GM08714 (cell line): Measurements from ENCODE around the gene CENPA.
"Not testable (repeated sequence)": the region's sequence is repeated elsewhere in the genome, so short reads cannot be mapped to it uniquely, and the experiment has no call there.

ENCODE experiments used
- H3K4me3 ChIP-seq: fragments of 200-500 bp; sonication (Bioruptor generic); 2 replicates; pipeline ENCODE4 v1.5.1; 2014; ENCODE audit warnings: mild to moderate bottlenecking, low read length, inconsistent platforms
- ZNF274 ChIP-seq: IDR thresholded peaks from 2 replicates; pipeline ENCODE4 v1.6.1; 2012; ENCODE audit warnings: mild to moderate bottlenecking, low read depth, low read length

Gene CENPA

DNA sequence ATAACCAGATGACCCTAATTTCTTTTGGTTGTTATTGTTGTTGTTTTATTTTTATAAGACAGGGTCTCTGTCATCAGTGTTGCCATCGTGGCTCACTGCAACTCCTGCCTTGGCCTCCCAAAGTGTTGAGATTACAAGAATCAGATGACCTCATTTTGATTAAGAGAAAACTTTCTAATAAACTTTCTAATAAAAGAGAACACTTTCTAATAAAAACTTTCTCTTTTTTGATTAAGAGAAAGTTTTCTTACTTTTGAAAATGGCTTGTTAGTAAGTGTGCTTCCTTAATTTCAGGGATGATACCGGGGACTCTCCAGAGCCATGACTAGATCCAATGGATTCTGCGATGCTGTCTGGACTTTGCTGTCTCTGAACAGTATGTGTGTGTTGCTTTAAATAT is 7.7 kb downstream of the CENPA start:
- no peak overlapping the region for H3K4me3 ChIP-seq
- no peak for TF ChIP-seq ZNF274

GRCh38 chr2:26795135-26795534 is 9.3 kb downstream of the CENPA start:
- not testable (repeated sequence) for H3K4me3 ChIP-seq

DNA sequence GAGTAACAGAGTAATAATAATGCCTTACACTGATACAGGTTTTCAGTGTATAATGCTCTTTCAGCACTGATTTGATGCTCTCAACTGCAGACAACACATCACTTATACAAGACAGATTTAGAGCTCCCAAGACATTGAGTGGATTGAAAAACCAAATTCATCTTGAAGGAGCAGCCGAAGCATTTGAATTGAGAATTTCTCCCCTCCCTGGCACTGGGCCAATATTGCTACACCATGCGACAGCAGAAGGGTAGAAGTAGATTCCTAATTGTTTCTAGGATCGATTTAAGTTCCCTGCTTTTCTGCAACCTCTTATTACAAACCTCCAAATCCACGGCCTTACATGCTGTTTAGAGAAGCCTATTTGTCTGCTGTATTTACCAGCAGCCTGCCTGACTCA is 15.5 kb downstream of the CENPA start:
- no peak for TF ChIP-seq ZNF274
- no peak overlapping the region for H3K4me3 ChIP-seq

GRCh38 chr2:26801796-26802195 is 15.9 kb downstream of the CENPA start:
- TF ChIP-seq ZNF274: no peak
- no peak overlapping the region for H3K4me3 ChIP-seq

DNA sequence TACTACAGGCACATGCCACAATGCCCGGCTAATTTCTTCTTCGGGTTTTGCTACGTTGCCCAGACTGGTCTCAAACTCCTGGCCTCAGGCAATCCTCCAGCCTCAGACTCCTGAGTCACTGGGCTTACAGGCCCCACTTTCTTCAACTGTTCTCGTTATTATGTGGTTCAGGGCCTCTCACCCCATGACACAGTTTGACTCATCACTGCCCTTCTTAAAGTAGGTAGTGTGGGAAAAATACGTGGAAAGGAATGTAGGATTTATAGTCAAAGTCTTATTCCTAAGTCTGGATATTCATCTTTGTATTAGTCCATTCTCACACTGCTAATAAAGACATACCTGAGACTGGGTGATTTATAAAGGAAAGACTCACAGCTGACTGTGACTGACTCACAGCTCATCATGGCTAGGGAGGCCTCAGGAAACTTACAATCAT is 19.4 kb downstream of the CENPA start:
- H3K4me3 ChIP-seq: no peak overlapping the region
- no peak for TF ChIP-seq ZNF274

GRCh38 chr2:26807788-26808460 is 22.1 kb downstream of the CENPA start:
- no peak overlapping the region for H3K4me3 ChIP-seq
- no peak for TF ChIP-seq ZNF274

GRCh38 chr2:26809211-26809610 is 23.4 kb downstream of the CENPA start:
- TF ChIP-seq ZNF274: no peak
- H3K4me3 ChIP-seq: no peak overlapping the region

DNA sequence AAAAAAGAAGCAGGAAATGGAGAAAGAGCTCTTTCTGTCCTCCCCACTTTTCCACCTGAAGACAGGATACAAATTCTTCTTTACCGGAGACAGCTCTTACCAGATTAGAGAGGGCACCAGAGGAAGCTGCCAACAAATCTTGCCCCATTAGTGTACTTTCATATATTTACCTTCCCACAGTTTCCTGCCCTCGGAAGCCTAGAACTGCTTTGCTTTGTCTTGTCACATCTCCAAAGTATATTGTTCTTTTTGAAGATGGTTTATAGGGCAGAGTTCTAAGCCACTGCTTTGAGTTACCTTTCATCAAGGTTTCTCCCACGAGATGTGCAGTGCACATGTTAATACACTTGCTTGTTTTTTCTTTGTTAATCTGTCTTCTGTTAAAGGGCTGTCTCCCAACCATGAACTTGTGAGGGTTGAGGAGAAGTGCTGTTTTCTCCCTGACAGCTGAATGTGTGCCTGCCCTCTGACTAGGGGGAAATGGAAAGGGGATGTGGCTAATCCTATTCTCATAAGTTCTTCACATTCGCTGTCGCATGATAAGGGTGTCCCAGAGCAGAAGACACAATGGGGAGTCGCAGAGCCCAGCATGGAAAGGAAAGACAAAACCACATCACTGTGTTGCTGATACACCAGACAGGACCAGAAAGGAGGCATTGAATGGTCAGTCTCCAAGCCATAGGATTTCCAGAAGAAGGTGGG is 24.2 kb downstream of the CENPA start:
- TF ChIP-seq ZNF274: no peak
- no peak overlapping the region for H3K4me3 ChIP-seq

- TF ChIP-seq ZNF274: no peak
- H3K4me3 ChIP-seq: no peak overlapping the region
These were observed 25.4 kb downstream of the CENPA start for GRCh38 chr2:26811261-26811660.

DNA sequence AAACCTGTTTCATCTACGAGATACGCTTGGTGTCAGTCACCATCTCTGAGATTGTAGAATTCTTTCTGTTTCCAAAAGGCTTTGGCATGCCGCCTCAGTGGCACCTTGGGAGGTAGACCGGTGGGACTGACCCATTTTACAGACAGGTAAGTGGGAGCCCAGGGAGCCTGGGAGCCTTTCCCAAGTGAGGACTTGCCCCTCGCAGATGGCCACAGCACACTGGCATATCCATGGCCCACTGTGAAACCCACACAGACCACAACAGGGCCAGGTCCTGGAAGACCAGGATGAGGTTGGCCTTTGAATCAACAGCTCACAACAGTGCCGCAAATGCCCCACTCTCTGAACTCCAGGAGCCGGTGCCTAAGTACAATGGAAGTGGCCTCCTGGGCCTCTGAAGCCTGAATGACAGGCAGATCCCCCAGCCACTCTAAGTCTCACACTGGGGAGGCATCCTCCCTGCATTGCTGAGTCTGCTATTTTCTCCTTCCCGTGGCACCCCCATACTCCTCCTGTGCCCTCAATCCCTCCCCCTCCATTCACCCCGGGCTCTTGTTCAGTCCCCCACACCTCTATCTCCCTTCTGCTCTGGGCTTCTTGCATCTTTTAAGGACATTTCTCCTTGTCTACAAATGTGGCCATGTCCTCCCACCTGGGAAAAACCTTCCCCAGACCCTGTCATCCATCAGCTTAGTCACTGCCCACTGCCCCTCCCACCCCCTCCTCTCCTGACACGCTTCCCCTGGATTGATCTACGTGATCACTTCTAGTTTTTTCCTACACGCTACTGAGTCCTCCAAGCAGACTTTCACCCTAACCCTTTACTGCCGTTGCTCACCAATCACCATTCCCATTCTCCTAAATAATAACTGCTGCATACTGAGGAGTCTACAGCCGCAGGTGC is 26.2 kb downstream of the CENPA start:
- no peak overlapping the region for H3K4me3 ChIP-seq
- TF ChIP-seq ZNF274: no peak

GRCh38 chr2:26812731-26813130 is 26.9 kb downstream of the CENPA start:
- H3K4me3 ChIP-seq: no peak overlapping the region
- TF ChIP-seq ZNF274: no peak

GRCh38 chr2:26814072-26814765 is 28.4 kb downstream of the CENPA start:
- H3K4me3 ChIP-seq: not testable (repeated sequence)

DNA sequence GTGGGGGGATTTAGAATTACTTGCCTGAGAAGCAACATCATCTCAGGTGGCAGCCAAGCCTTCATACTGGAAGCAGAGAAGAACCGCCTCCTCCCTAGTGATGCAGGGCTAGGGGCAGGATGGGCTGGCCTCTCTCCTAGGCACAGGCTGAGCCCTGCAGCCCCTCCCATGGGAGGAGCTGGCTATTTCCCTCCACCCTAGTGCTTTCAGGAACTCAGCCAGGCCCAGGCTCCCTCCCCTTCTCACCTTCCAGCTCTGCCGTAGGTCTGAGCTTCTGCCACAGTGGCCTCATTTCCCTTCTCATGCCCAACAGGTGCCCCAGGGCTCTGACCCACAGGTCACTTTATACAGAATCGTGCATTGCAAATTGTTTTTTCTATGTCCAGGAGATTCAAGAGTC is 31.0 kb downstream of the CENPA start:
- no peak overlapping the region for H3K4me3 ChIP-seq
- no peak for TF ChIP-seq ZNF274

DNA sequence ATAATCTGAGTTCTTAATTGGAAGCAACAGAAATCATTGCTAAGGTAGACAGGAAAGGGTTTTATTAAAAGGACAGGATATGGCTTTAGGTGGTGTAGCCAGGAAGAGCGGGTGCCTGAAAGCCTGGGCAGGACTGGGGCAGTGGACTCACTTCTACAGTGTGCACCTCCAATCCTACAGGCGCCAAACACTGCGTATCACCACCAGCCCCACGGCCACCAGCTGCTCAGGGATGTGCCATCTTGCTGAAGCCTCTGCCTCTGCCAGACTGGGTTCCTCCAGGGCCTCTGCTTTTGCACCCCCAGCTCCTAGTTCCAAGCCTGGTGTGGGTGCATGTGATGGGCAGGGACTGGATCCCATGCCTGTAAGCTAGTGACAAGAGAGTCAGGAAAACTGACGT is 32.4 kb downstream of the CENPA start:
- no peak overlapping the region for H3K4me3 ChIP-seq
- no peak for TF ChIP-seq ZNF274
